GM18873 (cell line): Measurements from ENCODE around the gene MAGI2.
"Not testable (repeated sequence)": the region's sequence is repeated elsewhere in the genome, so short reads cannot be mapped to it uniquely, and the experiment has no call there.

Experiments used
- ATAC-seq: cut with Tn5 transposase; IDR thresholded peaks from one replicate; pipeline ENCODE4 v1.9.1; 2021; ENCODE audit warnings: mild to moderate bottlenecking, moderate library complexity, moderate number of reproducible peaks; ENCODE audit not compliant: unreplicated experiment, low FRiP score

Gene MAGI2

DNA sequence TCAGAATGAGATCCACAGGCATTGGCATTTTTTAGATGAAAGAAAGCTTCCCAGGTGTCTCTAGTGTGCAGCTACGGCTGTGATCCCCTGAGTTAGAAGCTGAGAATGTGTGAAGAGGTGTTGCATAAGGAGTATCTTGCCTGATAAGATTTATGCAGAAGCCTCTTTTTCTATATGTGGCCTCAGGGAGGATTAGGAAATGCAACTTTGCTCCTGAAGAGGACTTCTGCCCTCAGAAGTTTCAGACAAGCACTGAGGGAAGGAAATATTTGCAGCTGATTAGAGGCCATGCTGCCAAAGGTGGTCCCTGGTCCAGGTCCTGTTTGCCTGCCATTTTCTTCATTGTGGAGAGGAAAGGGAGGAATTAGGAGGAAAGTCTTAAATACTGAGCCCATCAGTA is 1103.1 kb downstream of the MAGI2 start:
- no peak for ATAC-seq

DNA sequence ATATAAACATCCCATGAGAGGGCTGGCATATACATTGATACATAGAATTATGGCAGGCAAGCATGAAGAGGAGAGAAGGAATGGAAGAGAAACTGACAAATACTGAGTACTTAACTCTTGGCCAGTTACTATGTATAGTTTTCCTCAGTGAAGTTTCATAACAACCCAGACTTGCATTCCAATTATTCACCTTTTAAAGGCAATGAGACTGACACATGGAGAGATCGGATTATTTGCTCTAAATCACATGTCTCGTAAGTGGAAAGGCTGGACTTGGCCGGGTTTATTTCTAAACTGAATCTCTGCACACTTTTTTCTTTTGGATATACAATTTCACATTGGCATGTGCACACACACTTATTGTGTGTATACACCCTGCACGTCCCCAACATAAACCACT is 1106.6 kb downstream of the MAGI2 start:
- no peak for ATAC-seq

DNA sequence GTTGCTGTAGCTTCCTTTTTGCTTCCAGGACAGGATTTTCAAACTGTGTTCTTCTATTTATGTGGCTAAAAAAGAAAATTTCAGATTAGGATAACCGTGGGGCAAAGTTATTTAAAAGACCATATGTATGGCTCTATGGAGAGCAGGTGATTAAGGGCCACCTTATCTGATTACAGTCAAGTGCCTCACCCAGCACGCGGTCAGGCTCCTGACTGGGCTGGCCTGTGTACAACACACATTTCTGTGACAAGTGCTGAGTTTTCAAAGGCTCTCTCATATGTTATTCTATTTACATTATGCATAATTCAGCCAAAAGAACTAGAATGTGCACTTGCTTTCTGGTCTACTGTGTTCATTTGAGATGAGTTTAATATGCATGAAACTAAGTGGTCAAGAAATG is 1107.5 kb downstream of the MAGI2 start:
- ATAC-seq, result no peak

DNA sequence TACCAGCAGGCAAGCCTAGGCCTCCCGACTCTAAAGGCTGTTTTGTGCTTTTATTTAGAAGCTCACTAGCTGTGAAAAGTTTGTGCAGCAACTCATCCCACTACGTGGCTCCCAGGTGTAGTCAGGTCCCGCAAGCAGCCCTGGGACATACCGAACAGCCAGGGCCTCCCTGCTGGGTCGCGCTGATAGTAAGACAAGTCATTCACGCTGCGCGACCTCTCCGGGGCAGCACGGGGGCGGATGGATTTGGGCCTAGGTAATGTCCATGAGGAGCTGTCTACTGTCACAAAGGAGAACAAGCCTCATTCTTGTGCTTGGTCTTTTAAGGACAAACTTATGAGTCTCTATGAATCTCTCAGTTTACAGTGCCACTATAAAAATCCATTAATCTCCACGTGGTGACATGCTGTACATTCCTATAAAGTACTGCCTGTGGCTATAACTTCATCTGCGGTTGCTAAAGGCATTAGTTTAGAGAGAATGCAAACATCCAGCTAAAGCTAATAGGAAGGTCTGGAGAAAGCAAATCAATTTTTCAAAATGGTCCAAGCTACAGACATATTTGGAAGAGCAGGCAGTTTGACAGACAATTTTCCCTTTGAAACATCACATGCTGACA is 1108.1 kb downstream of the MAGI2 start:
- no peak for ATAC-seq

DNA sequence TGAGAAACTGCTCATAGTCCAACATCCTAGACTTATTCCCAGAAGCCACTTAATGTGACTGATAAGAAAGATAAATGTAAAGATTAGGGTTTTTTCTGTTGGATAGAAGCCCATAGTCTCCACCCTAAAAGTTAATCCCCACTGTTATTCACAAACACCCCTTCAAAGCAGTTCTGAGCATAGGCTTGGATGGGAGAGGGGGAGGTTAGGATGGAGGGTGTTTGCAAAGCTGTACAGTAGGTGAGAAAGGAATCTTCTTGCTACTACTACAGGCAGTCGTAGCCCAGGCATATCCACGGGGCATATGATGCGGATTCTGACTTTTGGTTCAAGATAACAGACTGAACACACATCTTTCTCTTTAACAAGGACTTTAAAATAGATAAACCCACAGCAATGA is 1119.0 kb downstream of the MAGI2 start:
- no peak for ATAC-seq

DNA sequence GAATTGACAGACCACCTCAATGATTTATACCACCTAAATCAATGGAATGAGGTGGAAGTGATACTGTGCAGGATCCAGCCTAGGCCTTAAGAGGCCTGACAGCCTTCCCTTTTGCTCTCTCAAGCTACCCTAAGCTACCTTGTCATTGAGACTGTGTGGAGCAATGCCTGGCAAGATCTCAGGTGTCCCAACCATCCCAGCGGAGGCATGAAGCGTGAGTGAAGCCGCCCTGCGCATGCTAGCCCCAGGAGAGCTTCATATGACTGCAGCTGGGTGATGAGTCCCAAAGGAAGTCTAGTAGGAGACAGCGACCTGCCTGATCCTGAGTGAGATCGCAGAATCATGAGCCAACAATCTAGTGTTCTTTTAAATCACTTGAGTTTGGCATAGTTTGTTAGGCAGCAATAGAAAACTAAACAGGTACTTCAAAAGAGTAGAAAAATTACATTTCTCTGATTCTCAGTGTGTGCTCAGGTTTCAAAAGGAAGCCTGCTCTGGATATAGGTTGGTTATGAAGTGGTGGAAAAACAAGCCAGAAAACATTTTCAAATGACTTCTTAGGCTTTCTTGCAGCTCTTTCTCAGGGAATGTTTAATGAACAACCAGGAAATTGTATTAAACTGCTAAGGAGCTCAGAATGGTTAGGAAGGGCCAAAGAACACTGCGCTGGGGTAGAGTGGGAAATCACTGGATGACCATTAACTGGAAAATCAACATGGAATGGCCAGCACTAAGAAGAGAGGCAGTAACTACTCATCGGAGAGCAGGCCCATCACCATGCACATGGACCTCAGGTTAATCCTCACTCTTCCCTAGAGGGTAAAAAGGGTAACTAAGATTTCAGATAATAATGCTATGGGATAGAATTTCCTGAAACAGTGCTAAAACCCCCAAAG is 1119.7 kb downstream of the MAGI2 start:
- no peak for ATAC-seq

DNA sequence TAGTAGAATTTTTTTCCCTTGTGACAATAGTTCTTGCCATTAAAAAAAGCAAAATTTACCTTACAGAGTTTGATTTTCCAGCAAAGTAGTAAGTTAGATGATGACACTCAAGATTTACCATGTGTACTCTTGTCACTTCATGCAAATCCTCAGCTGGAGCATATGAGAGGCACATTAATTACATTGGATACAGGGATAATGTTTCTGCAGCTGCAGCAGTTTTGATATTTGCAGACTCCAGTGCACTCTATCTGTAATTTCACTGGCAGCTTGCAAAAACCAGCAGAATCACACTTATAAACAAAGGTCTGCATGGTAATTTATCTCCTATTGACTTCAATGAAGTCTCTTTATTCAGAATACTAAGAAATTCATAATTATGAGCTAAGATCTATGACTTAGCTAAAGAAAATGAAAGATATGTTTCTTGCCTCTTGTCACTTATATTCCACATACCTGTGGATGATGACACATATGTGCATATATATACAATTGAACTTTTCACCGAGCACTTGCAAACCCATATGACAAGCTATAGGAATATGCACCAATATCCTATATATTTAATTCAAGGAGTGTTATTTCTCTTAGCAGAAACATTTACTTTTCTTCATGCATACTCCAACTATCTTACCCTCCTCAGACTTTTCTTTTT is 1124.3 kb downstream of the MAGI2 start:
- no peak for ATAC-seq

DNA sequence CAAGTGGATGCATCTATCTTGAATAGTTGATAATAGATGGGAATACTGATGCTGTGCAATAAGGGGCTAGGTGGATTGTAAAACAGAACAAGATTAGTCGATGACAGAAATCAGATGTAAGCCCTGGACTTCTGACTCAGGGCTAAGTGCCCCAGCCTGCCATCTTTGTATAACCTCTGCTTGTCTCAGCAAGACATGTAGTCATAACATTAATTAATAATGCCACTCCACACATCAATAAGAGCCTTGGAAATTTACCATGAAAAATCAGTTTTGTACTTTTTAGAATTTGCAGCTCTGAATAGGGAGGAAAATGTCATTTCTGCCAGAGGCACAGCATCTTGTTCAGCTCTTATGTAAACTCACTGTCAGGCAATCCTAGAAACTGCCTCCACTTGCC is 1125.7 kb downstream of the MAGI2 start:
- no peak for ATAC-seq

DNA sequence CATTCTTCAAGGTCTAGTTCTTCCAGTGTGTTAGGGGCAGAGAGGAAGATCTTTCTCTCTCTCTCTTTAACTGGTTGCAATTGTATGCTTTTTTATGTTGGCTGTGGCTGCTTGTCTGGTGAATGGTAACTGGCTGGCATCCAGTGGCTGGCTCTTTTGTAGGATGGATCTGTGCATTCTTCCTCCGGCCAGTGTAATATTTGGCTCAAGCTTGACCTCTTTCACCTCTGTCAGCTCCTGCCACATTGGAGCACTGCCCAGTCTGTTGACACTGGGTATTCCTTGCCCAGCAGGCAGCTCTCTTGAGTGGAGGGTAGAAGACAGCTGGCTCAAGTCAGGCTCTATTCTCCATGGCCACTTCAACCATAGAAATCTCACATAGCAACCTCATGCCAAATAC is 1126.6 kb downstream of the MAGI2 start:
- no peak for ATAC-seq

DNA sequence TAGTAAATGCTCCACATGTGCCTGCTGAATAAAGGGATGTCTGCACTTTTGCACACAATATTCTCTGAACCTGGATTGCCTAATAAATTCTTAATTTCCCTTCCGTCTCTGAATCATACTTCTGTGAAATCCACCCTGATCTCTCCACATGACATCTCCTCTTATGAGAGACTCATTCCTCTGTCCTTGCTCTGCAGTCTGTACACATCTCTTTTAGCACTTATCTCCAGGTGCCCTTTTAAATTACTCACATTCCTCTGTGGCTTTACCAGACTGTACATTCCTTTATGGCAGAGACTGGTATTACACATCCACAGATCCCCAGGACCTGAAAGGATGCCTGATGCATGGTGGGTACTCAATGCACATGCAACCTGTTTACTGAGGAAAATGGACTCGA is 1127.3 kb downstream of the MAGI2 start:
- ATAC-seq, result no peak

DNA sequence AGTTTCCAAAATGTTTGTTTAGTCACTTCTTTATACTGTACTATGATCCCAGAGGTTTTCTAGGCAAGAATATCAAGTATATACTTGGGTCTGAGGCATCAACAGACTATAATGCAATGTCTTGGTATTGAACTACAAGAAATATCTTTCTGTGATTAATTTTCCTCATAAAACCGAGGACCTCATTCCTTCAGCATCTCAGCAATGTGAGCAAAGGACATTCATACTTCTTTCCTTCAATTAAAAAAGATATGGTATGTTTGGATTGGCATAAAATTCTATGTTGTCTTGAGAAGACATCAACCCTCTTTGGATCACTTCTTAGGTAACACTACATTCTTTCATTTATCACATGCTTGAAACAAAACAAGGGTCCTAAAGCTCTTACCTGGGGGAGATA is 1130.3 kb downstream of the MAGI2 start:
- ATAC-seq, result no peak

DNA sequence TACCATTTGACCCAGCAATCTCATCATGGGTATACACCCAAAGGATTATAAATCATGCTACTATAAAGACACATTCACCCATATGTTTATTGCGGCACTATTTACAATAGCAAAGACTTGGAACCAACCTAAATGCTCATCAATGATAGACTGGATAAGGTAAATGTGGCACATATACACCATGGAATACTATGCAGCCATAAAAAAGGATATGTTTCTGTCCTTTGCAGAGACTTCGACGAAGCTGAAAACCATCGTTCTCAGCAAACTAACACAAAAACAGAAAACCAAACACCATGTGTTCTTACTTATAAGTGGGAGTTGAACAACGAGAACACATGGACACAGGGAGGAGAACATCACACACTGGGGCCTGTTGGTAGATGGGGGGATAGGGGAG is 1131.2 kb downstream of the MAGI2 start:
- not testable (repeated sequence) for ATAC-seq

DNA sequence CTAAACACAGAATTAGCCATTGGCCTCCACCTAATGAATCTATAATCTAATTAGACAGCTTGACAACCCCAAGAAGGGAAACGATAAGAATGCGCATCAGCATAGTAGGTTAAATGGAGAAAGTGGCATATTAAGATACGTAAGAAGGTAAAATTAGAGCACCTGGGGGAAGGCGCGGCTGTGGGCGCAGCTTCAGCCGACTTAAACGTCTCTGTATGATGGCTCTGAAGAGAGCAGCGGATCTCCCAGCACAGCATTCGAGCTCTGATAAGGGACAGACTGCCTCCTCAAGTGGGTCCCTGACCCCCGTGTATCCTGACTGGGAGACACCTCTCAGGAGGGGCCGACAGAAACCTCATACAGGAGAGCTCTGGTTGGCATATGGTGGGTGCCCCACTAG is 1136.1 kb downstream of the MAGI2 start:
- ATAC-seq, result no peak

DNA sequence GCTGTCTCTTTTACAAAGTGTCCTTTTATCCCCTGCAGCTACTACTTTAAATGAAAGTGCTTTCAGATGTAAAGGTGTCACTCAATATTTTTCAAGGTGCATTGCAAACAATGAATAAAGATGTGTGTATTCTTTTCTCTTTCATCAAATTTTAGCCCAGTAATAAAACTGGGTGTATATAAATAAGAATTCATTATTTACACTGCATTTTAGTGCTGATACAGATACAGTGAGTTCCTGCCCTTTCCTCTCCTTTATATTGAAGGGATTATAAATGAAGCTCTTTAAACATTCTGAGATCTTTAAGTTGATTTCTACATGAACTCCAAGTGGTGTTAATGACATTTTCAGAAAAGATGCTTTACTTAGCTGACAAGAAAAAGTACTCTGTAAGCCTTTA is 1137.4 kb downstream of the MAGI2 start:
- ATAC-seq, result no peak

DNA sequence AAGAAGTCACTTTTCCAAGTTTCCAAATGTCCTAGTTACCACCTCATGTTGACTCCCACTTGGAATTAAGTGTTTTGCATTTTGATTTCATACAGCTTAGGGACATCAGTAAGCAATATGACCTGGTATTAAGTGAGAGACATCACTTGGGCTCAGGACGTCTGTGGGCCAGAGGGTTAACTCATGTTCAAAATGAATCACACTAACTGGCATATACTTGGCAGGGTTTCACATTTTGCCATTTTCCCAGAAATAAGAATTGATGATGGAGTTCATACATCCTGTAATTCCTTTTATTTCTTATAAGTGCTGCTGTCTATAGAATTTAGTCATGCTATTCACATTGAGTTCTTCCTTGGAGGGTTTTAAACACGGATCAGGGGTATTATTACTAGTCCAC is 1138.3 kb downstream of the MAGI2 start:
- no peak for ATAC-seq

DNA sequence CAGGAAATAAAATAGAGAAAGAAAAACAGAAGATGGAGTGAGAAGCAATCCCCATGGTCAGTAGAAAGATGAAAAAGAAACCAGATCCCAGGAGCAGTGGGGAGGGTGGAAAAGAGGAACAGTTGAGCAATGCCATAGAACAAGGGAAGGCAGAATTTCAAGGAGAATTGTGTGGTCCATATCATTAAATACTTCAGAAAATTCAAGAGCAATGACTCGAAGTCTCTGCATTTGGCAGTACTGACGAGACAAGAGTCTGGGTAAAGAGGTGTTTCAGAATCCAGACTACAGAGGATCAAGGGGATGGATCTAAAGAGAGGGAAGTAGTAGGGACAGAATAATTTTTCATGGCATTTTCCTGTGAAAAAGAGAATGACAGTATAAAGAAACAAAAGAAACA is 1142.3 kb downstream of the MAGI2 start:
- ATAC-seq, result no peak

DNA sequence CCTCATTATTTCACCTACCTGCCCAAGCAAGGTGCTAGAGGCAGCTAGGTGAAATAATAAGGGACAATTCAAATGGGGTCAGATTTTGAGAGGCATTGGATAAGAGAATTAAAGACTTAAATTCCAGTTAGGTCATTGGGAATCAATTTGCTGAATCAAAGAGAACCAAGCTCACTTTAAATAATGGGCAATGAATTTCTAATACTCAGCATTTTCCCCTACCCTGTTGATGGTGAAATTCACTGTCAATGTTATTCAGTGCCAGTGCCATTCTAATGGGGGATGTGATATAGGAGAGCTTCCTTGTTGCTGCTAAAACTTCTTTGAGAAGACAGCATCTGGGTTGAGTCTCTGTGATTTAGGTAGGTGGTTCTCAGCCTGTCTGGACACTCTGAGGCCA is 1145.6 kb downstream of the MAGI2 start:
- no peak for ATAC-seq

DNA sequence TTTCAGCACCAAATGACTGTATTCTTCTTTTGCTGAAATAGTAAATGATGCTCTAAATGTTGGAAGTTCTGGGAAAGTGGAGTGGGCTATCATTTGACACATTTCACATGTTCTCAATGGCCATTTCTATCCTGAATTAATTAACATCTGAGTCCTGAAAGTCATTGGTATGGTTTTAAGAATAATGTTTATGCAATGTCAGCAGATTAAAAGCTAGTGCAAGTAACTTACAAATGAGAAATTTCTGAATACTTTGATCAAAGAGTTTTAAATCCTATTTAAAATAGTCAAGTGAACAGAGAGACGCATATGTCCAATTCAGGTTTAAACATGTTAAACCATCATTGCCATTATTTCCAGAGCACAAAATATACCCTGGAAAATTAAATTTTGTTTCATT is 1146.8 kb downstream of the MAGI2 start:
- ATAC-seq, result no peak

DNA sequence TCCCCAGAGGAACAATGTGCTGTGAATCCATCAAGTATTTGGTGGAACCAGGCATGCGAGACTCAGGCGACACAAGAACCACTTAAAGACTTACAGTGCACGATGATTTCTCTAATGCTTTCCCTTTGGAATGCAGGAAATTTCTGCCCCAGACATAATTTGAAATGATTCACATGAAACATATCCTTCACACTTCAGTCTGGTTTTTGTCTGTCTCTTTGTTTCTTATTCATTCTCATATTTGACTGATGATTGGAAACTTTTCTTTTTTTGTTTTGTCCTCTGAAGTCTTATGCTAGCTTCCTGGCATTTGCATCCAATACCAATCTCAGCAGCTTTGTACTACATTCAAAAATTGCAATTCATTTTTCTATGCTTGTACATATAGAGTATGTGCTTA is 1152.1 kb downstream of the MAGI2 start:
- ATAC-seq, result no peak

DNA sequence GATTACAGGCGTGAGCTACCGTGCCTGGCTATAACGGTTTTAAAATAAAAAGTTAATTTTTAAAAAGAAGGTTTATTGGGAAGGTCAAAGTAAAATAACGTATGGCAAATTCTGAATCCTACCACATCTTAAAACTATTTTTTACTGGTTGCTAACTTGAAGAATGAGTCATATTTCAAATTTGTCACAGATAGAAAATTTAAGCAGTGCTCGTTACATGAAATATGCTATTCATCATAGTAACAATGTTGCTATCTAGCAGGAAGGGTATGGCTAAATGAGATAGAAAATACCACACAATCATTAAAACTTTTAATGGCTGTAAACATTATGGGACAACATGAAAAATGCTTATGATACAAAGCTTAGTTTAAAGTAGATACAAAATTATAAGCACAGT is 1154.4 kb downstream of the MAGI2 start:
- ATAC-seq, result no peak

DNA sequence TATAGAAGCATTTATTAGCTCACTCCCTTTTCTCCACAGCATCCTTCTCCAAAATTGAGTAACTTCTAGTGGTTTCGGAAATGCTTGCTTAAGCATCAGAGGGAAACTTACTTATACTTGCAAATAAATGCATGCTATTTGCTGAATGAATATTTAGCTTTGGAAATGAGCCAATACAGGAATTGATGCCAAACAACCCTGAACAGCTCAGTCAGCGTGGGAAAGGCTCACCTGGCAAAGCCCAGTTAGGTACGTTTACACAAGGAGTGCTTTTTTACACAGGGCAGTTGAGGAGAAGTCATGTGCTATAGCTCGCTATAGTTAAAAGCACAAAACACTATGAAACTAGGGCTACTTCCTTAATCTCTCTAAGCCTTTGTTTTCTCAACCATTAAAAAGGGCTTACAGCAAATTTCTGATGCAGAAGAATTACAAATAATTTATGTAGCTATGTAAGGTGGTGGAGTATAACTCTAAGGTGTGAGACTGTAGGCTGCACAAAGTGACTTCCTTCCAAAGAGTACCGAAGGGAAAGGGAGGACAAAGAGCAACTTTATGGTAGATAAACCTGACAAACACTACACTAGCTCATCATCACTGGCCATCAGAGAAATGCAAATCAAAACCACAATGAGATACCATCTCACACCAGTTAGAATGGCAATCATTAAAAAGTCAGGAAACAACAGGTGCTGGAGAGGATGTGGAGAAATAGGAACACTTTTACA is 1156.7 kb downstream of the MAGI2 start:
- ATAC-seq, result no peak
